Spinal cord (tissue), 4 donors: ENCODE results near the gene DRD5. TPM values are rescaled to one million over a fixed set of nuclear protein-coding genes. Genes with fewer than 3 reads are reported as not detected.

ENCODE experiments used
- polyA plus RNA-seq, 2 donors: library from polyadenylated mRNA; unstranded; fragments of 120-200 nt; gene quantifications; one replicate each; pipeline ENCODE4 v1.2.1, GENCODE V29; 2013; ENCODE audit not compliant: insufficient read length in 2 of 2
- small RNA-seq: library from RNA; depleted of rRNA; stranded (forward); fragments of <200 nt; gene quantifications from one replicate; pipeline ENCODE3, GENCODE V24; 2014; ENCODE audit warnings: low replicate concordance
- total RNA-seq, 2 donors: library from RNA; depleted of rRNA in 1 of 2; stranded (reverse); fragments of 120-200 nt in 1 of 2; fragments of >200 nt in 1 of 2; gene quantifications; one replicate each; pipeline versions ENCODE4 v1.2.3 to v1.2.4, GENCODE V29; 2013 to 2014

Gene DRD5
- total and polyA plus RNA-seq, 4 donors: 0.83 to 2.6 (median 2.2) TPM

Small RNAs within 50 kb of the gene (small RNA-seq; reads per million reads assigned to genes)
- not detected for gene RNA5SP154

Other genes starting within 250 kb of the DRD5 start
- 1 to 10 TPM; 3.9 to 4.4 TPM for gene SLC2A9, start 239.9 kb downstream of the DRD5 start, total RNA-seq
- gene SLC2A9, start 239.9 kb downstream of the DRD5 start, polyA plus RNA-seq: 1 to 10 TPM; 2.0 to 3.5 TPM